H9 (cell line): Measurements from ENCODE around the gene ARHGAP22. TPM values are rescaled to one million over a fixed set of nuclear protein-coding genes. Genes with fewer than 3 reads are reported as not detected.

Source experiments
- DNase-seq: peaks from one replicate; pipeline ENCODE4 v3.0.0-alpha.2; 2017
- H2AFZ ChIP-seq: one replicate; pipeline ENCODE4 v1.6.1; 2013; ENCODE audit warnings: mild to moderate bottlenecking, low read length, control low read depth, moderate library complexity
- H2AK5ac ChIP-seq: 2 replicates; pipeline ENCODE4 v1.6.1; 2013; ENCODE audit warnings: low read length, control low read depth, mixed read lengths; ENCODE audit not compliant: insufficient read length
- H2BK120ac ChIP-seq: one replicate; pipeline ENCODE4 v1.6.1; 2013; ENCODE audit warnings: low read depth, mild to moderate bottlenecking, low read length, control low read depth, inconsistent platforms; ENCODE audit not compliant: poor library complexity, severe bottlenecking
- H2BK12ac ChIP-seq: 2 replicates; pipeline ENCODE4 v1.6.1; 2013; ENCODE audit warnings: low read length, control low read depth, mixed read lengths, low read depth; ENCODE audit not compliant: insufficient read length
- H2BK15ac ChIP-seq: 2 replicates; pipeline ENCODE4 v1.6.1; 2013; ENCODE audit warnings: low read depth, low read length, control low read depth
- H2BK20ac ChIP-seq: one replicate; pipeline ENCODE4 v1.6.1; 2013; ENCODE audit warnings: low read depth, mild to moderate bottlenecking, low read length, control low read depth, inconsistent platforms; ENCODE audit not compliant: poor library complexity, severe bottlenecking
- H2BK5ac ChIP-seq: 2 replicates; pipeline ENCODE4 v1.6.1; 2013; ENCODE audit warnings: low read length, control low read depth, mixed read lengths; ENCODE audit not compliant: insufficient read length
- H3K14ac ChIP-seq: 2 replicates; pipeline ENCODE4 v1.6.1; 2013; ENCODE audit warnings: low read length, control low read depth; ENCODE audit not compliant: insufficient read depth
- H3K18ac ChIP-seq: 2 replicates; pipeline ENCODE4 v1.6.1; 2013; ENCODE audit warnings: low read depth, mild to moderate bottlenecking, mixed read lengths, low read length, control low read depth; ENCODE audit not compliant: insufficient read length
- H3K23ac ChIP-seq: 2 replicates; pipeline ENCODE4 v1.6.1; 2013; ENCODE audit warnings: low read length, control low read depth, mixed read lengths, low read depth; ENCODE audit not compliant: insufficient read length
- H3K23me2 ChIP-seq: 2 replicates; pipeline ENCODE4 v1.6.1; 2013; ENCODE audit warnings: low read depth, mild to moderate bottlenecking, mixed read lengths, low read length, control low read depth; ENCODE audit not compliant: insufficient read length, poor library complexity, severe bottlenecking
- H3K27ac ChIP-seq: 2 replicates; pipeline ENCODE4 v1.5.1; 2013; ENCODE audit warnings: low read length, control low read depth, mixed read lengths, low read depth; ENCODE audit not compliant: insufficient read length
- H3K27me3 ChIP-seq: 2 replicates; pipeline ENCODE4 v1.6.1; 2013; ENCODE audit warnings: low read length, control low read depth, inconsistent platforms; ENCODE audit not compliant: insufficient read depth
- H3K4ac ChIP-seq: 2 replicates; pipeline ENCODE4 v1.6.1; 2013; ENCODE audit warnings: low read depth, mild to moderate bottlenecking, control low read depth, inconsistent platforms, low read length, moderate library complexity
- H3K4me1 ChIP-seq: 2 replicates; pipeline ENCODE4 v1.6.1; 2013; ENCODE audit warnings: low read length, control low read depth, inconsistent platforms; ENCODE audit not compliant: insufficient read depth
- H3K4me2 ChIP-seq: 2 replicates; pipeline ENCODE4 v1.6.1; 2013; ENCODE audit warnings: low read length, control low read depth, mixed read lengths; ENCODE audit not compliant: insufficient read length, insufficient read depth
- H3K56ac ChIP-seq: 2 replicates; pipeline ENCODE4 v1.6.1; 2013; ENCODE audit warnings: low read depth, mild to moderate bottlenecking, mixed read lengths, low read length, control low read depth; ENCODE audit not compliant: insufficient read length
- H3K79me1 ChIP-seq: 2 replicates; pipeline ENCODE4 v1.6.1; 2013; ENCODE audit warnings: low read depth, mild to moderate bottlenecking, moderate library complexity, low read length, control low read depth, inconsistent platforms; ENCODE audit not compliant: insufficient read depth, poor library complexity, severe bottlenecking
- H3K79me2 ChIP-seq: 2 replicates; pipeline ENCODE4 v1.6.1; 2013; ENCODE audit warnings: low read length, control low read depth, inconsistent platforms; ENCODE audit not compliant: insufficient read depth
- H3K9ac ChIP-seq: 2 replicates; pipeline ENCODE4 v1.6.1; 2013; ENCODE audit warnings: low read length, control low read depth, mixed read lengths; ENCODE audit not compliant: insufficient read length; ENCODE audit errors: extremely low read depth
- H3K9me3 ChIP-seq: one replicate; pipeline ENCODE4 v1.6.1; 2013; ENCODE audit warnings: low read depth, low read length, inconsistent platforms; ENCODE audit not compliant: control insufficient read depth
- H3T11ph ChIP-seq: one replicate; pipeline ENCODE4 v1.6.1; 2013; ENCODE audit warnings: mild to moderate bottlenecking, low read length, control low read depth, inconsistent platforms
- H4K20me1 ChIP-seq: one replicate; pipeline ENCODE4 v1.6.1; 2013; ENCODE audit not compliant: control insufficient read depth, insufficient read length, insufficient read depth
- H4K5ac ChIP-seq: 2 replicates; pipeline ENCODE4 v1.6.1; 2013; ENCODE audit warnings: low read depth, mild to moderate bottlenecking, mixed read lengths, low read length, control low read depth; ENCODE audit not compliant: insufficient read length
- H4K8ac ChIP-seq: replicated peaks from 2 replicates; pipeline ENCODE4 v1.6.1; 2013; ENCODE audit warnings: low read length, control low read depth, mixed read lengths, low read depth; ENCODE audit not compliant: insufficient read length
- H4K91ac ChIP-seq: 2 replicates; pipeline ENCODE4 v1.6.1; 2013; ENCODE audit warnings: low read depth, mild to moderate bottlenecking, moderate library complexity, mixed read lengths, low read length, control low read depth; ENCODE audit not compliant: insufficient read length
- H3K27ac Mint-ChIP-seq, 3 experiments: 2 replicates in 2 of 3; 3 replicates in 1 of 3; pipeline ENCODE4 v1.8.0; 2020 to 2021; ENCODE audit warnings: mixed read lengths in 3 of 3, mild to moderate bottlenecking in 1 of 3, moderate library complexity in 1 of 3
- H3K27me3 Mint-ChIP-seq: 2 replicates; pipeline ENCODE4 v1.8.0; 2021; ENCODE audit warnings: low read depth, mild to moderate bottlenecking, moderate library complexity, mixed read lengths
- H3K36me3 Mint-ChIP-seq, 3 experiments: 2 replicates in 2 of 3; 3 replicates in 1 of 3; pipeline ENCODE4 v1.8.0; 2020 to 2021; ENCODE audit warnings: low read depth in 3 of 3, mixed read lengths in 3 of 3; ENCODE audit not compliant: insufficient read depth in 1 of 3
- H3K4me1 Mint-ChIP-seq, 2 experiments: 2 replicates each; pipeline ENCODE4 v1.8.0; 2020; ENCODE audit warnings: mixed read lengths in 2 of 2
- H3K4me3 Mint-ChIP-seq, 2 experiments: 2 replicates in 1 of 2; 3 replicates in 1 of 2; pipeline ENCODE4 v1.8.0; 2020 to 2021; ENCODE audit warnings: mild to moderate bottlenecking in 2 of 2, mixed read lengths in 2 of 2, moderate library complexity in 1 of 2
- H3K9me3 Mint-ChIP-seq, 2 experiments: 2 replicates in 1 of 2; 3 replicates in 1 of 2; pipeline ENCODE4 v1.8.0; 2020; ENCODE audit warnings: mild to moderate bottlenecking in 2 of 2, mixed read lengths in 2 of 2, moderate library complexity in 1 of 2
- total RNA-seq: library from RNA; stranded (reverse); gene quantifications from 2 replicates; pipeline ENCODE4 v1.2.1, GENCODE V29; 2021
- TF ChIP-seq, protein P1 (sequence below): fragments of 200-600 bp; sonication (generic); conservative IDR thresholded peaks from 3 replicates; pipeline ENCODE4 v1.8.0; 2021; ENCODE audit warnings: antibody characterized with exemption, mild to moderate bottlenecking

ARHGAP22 gene
- total RNA-seq, 1 experiment from 2014 or later, result 7.4 TPM

DNA sequence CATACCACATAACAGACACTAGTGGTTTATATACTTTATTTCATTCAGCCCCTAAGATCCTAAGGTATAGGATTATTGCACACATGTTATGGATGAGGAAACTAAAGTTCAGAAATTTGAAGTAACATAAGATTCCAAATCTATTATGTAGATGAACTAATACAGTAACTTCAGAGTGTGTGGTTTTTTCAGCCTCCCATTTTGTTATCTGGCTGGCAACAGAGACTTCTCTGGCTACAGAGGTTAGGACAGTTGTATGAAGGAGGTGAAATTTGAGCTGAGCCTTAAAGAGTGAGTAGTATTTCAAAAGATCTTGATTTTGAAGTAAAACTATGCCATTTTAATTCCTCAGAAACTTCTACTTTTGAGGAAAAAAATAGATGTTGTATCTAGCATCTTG is 173.0 kb downstream of the ARHGAP22 start:
- H3K79me1 ChIP-seq, result no peaks in the 10 kb centered on the region
- H3K14ac ChIP-seq, result no peak overlapping the region
- no peak overlapping the region for H3K9ac ChIP-seq
- H3K56ac ChIP-seq, result no peak overlapping the region
- no peaks in the 10 kb centered on the region for H3K9me3 Mint-ChIP-seq
- no peak overlapping the region for H4K91ac ChIP-seq
- H3K4ac ChIP-seq, result no peak overlapping the region
- H4K8ac ChIP-seq, result no peak overlapping the region
- no peaks in the 10 kb centered on the region for H3K27me3 ChIP-seq
- no peak for DNase-seq
- no peaks in the 10 kb centered on the region for H3K79me2 ChIP-seq
- TF ChIP-seq, protein P1, sequence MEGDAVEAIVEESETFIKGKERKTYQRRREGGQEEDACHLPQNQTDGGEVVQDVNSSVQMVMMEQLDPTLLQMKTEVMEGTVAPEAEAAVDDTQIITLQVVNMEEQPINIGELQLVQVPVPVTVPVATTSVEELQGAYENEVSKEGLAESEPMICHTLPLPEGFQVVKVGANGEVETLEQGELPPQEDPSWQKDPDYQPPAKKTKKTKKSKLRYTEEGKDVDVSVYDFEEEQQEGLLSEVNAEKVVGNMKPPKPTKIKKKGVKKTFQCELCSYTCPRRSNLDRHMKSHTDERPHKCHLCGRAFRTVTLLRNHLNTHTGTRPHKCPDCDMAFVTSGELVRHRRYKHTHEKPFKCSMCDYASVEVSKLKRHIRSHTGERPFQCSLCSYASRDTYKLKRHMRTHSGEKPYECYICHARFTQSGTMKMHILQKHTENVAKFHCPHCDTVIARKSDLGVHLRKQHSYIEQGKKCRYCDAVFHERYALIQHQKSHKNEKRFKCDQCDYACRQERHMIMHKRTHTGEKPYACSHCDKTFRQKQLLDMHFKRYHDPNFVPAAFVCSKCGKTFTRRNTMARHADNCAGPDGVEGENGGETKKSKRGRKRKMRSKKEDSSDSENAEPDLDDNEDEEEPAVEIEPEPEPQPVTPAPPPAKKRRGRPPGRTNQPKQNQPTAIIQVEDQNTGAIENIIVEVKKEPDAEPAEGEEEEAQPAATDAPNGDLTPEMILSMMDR, result no peak
- H2AK5ac ChIP-seq, result no peak overlapping the region
- no peak overlapping the region for H3T11ph ChIP-seq
- peaks cover 0 to 21% (median 20%) of the 10 kb centered on the region in 3 experiments; a peak in 5 of 7 replicates for H3K36me3 Mint-ChIP-seq
- H3K27ac ChIP-seq, result no peak overlapping the region
- H3K27me3 Mint-ChIP-seq, result no peaks in the 10 kb centered on the region
- H4K20me1 ChIP-seq, result no peaks in the 10 kb centered on the region
- H3K4me2 ChIP-seq, result no peak overlapping the region
- H3K23me2 ChIP-seq, result no peaks in the 10 kb centered on the region
- no peak overlapping the region for H2BK15ac ChIP-seq
- H3K4me3 Mint-ChIP-seq, result no peak overlapping the region
- no peak overlapping the region for H2AFZ ChIP-seq
- H3K4me1 ChIP-seq, result no peaks in the 10 kb centered on the region
- no peaks in the 10 kb centered on the region for H3K9me3 ChIP-seq
- H2BK12ac ChIP-seq, result no peak overlapping the region
- no peak overlapping the region for H4K5ac ChIP-seq
- H2BK5ac ChIP-seq, result no peak overlapping the region
- no peak overlapping the region for H3K23ac ChIP-seq
- no peak overlapping the region for H2BK20ac ChIP-seq
- H3K27ac Mint-ChIP-seq, result peak overlapping the region in 1 of 3 experiments; percentile 5; a peak in 1 of 7 replicates
- H2BK120ac ChIP-seq, result no peak overlapping the region
- no peaks in the 10 kb centered on the region for H3K4me1 Mint-ChIP-seq
- no peak overlapping the region for H3K18ac ChIP-seq
